Stimulated activated naive CD8-positive, alpha-beta T cell treated with anti-CD3 and anti-CD28 coated beads, Interleukin-15, Interleukin-2, amounts not matched to agents 100 ng/mL and 50 ng/mL, for 24 hours (primary cell): ENCODE results near the gene LATS2.

Experiments used
- H3K27ac Mint-ChIP-seq: one replicate; pipeline ENCODE4 v1.8.0; 2021; ENCODE audit warnings: mild to moderate bottlenecking, mixed read lengths
- H3K27me3 Mint-ChIP-seq: one replicate; pipeline ENCODE4 v1.8.0; 2021; ENCODE audit warnings: mixed read lengths
- H3K36me3 Mint-ChIP-seq: one replicate; pipeline ENCODE4 v1.8.0; 2021; ENCODE audit warnings: low read depth, mixed read lengths
- H3K4me1 Mint-ChIP-seq: one replicate; pipeline ENCODE4 v1.8.0; 2021; ENCODE audit warnings: low read depth, mixed read lengths
- H3K4me3 Mint-ChIP-seq: one replicate; pipeline ENCODE4 v1.8.0; 2021; ENCODE audit warnings: mild to moderate bottlenecking, mixed read lengths
- H3K9me3 Mint-ChIP-seq: one replicate; pipeline ENCODE4 v1.8.0; 2021; ENCODE audit warnings: mixed read lengths

LATS2 gene

DNA sequence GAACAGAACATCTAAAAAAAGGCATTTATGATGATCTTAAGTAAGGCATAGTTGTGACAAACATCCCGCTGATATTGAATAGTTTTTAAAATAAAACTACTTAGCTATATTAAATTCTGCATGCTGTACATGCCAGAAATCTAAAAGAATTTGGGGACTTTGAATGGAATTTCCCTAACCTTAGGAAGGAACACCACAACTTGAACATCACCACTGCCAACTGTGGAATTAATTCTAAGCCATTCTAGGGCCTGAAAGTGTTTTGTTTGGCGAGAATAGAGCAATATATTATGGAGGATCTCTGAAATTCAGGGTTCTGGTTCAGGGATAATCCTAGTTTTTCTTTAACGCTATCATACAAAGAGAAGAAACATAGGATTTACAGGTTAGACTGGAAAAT, 17.8 kb upstream of the LATS2 start:
- H3K36me3 Mint-ChIP-seq = no peaks in the 10 kb centered on the region
- H3K9me3 Mint-ChIP-seq = no peaks in the 10 kb centered on the region
- H3K27me3 Mint-ChIP-seq = peaks cover 17% of the 10 kb centered on the region
- H3K4me3 Mint-ChIP-seq = no peak overlapping the region
- no peak overlapping the region for H3K27ac Mint-ChIP-seq
- peaks cover 13% of the 10 kb centered on the region for H3K4me1 Mint-ChIP-seq

DNA sequence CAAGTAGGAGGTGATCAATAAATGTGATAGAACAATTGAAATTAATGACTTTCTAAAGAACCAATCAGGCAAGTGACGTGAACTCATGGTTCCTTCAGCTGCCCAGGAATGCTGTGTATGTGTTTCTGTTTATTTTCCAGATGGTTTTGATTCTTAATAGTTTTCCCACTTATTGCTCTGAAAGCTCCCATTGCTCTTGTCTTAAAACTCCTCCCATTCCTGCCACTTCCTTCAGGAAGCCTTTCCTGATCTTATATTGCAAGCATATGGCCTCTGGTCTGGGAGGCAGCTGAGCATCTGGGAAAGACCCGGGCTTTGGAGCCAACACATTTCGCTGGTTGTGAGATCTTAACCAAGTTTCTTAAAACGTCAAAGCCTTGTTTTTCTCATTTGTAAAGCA, 17.1 kb upstream of the LATS2 start:
- Mint-ChIP-seq H3K27me3 (peaks cover 17% of the 10 kb centered on the region), H3K9me3 (no peaks in the 10 kb centered on the region), H3K27ac (no peak overlapping the region)

DNA sequence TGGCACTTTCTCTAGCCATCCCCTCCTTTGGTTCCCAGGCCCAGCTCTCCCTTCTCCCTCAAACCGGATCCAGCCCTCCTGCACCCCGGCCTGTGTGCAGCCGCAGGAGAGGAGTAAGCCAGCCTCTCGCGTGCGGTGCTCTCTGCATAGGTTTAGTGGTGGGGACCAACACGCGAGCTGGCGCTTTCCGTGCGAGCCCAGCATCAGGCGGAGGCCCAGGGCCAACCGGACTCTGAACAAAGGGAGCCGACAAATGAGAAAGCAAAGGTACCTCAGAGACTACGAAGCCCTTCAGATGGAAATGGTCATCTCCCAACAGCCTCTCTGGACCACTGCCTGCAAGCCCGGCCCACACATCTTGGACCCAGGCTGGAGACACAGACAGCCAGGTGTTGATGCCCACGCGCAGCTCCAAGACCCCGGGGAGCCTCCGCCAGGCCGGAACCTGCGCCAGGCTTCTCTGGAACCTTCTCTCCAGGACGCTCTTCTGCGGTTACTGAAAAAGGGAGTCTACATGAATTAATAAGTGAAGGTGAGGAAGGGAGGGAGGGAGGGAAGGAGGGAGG, 16.5 kb upstream of the LATS2 start:
- Mint-ChIP-seq H3K36me3 (no peaks in the 10 kb centered on the region), H3K4me1 (peaks cover 17% of the 10 kb centered on the region), H3K27ac (no peak overlapping the region), H3K27me3 (peaks cover 17% of the 10 kb centered on the region), H3K4me3 (no peak overlapping the region), H3K9me3 (no peaks in the 10 kb centered on the region)

More for the DNA sequence above, 17.1 kb upstream of the LATS2 start:
- Mint-ChIP-seq H3K36me3 (no peaks in the 10 kb centered on the region), H3K4me1 (peaks cover 17% of the 10 kb centered on the region), H3K4me3 (no peak overlapping the region)

DNA sequence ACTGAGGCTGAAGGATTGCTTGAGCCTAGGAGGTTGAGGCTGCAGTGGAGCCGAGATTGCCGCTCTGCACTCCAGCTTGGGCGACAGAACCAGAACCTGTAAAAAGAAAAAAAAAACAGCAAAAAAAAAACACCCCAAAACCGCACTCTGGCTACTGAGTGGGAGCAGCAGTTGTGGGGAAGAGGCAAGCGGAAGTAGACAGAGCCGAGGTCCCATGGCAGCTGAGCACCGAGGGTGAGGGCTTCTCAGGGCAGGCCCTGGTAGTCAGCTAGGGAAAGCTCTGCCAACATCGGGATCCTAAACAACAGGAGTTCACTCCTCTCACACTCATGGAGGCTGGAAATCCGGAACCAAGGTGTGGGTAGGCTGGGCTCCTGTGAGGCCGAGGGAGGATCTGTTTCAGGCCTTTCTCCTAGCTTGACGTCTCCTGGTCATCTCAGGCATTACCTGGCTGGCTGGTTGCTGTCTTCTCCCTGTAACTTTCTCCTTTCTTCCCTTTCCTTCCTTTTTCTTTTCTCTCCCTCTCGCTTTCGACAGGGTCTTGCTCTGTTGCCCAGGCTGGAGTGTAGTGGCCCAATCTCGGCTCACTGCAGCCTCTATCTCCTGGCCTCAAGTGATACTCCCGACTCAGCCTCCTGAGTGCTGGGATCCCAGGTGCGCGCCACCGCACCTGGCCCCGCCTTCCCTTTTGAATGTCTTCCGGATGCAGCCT, 15.8 kb upstream of the LATS2 start:
- H3K9me3 Mint-ChIP-seq = no peaks in the 10 kb centered on the region
- no peaks in the 10 kb centered on the region for H3K36me3 Mint-ChIP-seq
- H3K4me1 Mint-ChIP-seq = peaks cover 17% of the 10 kb centered on the region
- H3K27ac Mint-ChIP-seq = no peak overlapping the region
- H3K4me3 Mint-ChIP-seq = no peak overlapping the region
- H3K27me3 Mint-ChIP-seq = peaks cover 17% of the 10 kb centered on the region

DNA sequence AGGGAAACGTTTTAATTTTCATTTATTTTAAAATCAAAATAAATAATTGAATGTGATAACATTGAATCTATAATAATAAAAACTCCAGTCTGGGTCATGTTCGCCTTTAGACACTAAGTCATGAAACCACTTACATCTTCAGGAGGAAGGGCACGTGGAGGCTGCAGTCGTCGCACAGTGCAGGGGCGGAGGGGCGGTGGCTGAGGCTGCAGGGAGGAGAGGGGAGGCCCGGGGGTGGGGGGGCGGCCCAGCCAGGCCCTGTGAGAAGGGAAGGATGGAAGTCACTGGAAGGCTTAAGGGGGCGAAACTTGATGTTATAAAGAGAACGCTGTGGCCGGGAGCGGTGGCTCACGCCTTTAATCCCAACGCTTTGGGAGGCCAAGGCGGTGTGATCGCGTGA, 14.9 kb upstream of the LATS2 start:
- H3K4me3 Mint-ChIP-seq = peak overlapping the region; percentile 39
- H3K36me3 Mint-ChIP-seq = no peaks in the 10 kb centered on the region
- H3K27ac Mint-ChIP-seq = no peak overlapping the region
- H3K27me3 Mint-ChIP-seq = peaks cover 17% of the 10 kb centered on the region
- H3K9me3 Mint-ChIP-seq = no peaks in the 10 kb centered on the region
- H3K4me1 Mint-ChIP-seq = peaks cover 17% of the 10 kb centered on the region

DNA sequence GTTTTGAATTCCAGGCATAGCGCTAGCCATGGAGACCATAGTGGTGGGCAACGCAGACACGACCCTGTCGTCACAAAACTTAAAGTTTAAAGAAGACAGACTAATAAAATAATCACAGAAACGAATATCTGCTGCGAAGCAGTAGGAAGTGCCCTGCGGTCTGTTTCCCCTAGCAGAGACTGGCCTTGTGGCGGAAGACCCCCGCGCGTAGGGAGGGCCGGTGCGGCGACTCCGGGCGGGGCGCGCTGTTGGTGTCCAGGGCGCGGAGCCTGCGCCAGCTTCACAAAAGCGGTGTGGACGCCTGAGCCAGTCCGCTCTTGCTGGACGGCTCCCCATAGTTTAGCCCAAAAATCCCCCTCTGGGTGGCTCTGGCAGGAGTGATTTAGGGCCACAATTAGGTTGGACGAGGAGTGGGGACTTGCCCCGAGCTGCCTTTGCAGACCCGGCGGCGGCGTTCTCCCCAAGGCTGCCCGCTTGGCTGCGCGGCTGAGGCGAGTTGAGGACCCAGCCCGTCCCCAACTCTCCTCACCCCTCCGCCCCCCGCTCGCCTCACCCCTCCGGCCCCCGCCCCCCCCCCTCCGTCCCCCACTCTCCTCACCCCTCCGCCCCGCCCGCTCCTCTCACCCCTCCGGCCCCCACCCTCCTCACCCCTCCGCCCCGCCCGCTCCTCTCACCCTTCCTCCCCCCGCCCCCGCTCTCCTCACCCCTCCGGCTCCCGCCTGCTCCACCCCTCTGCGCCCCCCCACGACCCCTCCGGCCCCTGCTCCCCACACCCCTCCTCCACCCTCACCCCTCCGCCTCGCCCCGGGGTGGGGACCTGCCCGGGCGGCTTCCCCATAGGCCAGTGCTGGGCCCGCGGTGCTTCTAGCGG, 14.2 kb upstream of the LATS2 start:
- Mint-ChIP-seq H3K4me1 (peaks cover 17% of the 10 kb centered on the region), H3K36me3 (no peaks in the 10 kb centered on the region), H3K27ac (peak overlapping the region; percentile 80), H3K9me3 (no peaks in the 10 kb centered on the region), H3K4me3 (peak overlapping the region; percentile 76), H3K27me3 (peaks cover 17% of the 10 kb centered on the region)

DNA sequence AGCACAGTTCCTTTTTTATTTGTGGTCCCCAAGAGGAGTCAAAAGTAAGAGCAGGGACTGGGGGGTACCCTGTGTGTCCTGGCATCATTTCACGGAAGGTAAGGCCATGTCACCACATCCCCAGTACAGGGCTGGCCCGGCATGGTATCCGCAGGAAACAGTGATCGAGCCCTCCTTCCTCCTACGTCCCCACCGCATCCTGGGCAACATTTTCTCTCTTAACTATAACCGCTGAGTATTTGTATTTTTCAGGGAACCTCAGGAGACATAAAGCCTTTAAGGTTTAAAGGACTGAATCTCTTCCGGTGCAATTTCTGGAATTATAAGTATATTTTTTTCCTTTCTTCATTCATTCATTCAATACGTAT, 13.6 kb upstream of the LATS2 start:
- H3K27me3 Mint-ChIP-seq = peaks cover 17% of the 10 kb centered on the region
- H3K36me3 Mint-ChIP-seq = no peaks in the 10 kb centered on the region
- no peaks in the 10 kb centered on the region for H3K9me3 Mint-ChIP-seq
- H3K4me3 Mint-ChIP-seq = peak overlapping the region; percentile 76
- peaks cover 17% of the 10 kb centered on the region for H3K4me1 Mint-ChIP-seq
- peak overlapping the region; percentile 80 for H3K27ac Mint-ChIP-seq

DNA sequence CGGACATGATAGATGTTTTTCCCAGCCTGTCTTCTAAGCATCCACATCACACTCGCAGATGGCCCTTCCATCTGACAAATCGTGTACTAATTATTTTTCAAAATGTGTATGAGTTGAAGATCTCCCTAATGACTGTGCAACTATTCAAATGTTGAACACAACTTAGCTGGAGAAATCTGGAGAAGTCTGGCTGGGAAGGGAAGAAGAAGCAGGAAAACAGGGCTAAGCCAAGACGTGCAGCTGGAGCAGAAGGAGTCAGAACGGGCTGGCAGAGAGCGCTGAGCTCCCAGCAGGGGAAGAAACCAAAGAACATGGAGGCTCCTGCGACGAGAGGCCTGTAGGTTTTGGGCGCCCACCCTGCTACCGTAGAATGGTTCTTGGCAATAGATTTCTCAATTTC, 13.2 kb upstream of the LATS2 start:
- peaks cover 17% of the 10 kb centered on the region for H3K4me1 Mint-ChIP-seq
- H3K27ac Mint-ChIP-seq = peak overlapping the region; percentile 80
- H3K36me3 Mint-ChIP-seq = no peaks in the 10 kb centered on the region
- peaks cover 17% of the 10 kb centered on the region for H3K27me3 Mint-ChIP-seq
- no peaks in the 10 kb centered on the region for H3K9me3 Mint-ChIP-seq
- peak overlapping the region; percentile 76 for H3K4me3 Mint-ChIP-seq

DNA sequence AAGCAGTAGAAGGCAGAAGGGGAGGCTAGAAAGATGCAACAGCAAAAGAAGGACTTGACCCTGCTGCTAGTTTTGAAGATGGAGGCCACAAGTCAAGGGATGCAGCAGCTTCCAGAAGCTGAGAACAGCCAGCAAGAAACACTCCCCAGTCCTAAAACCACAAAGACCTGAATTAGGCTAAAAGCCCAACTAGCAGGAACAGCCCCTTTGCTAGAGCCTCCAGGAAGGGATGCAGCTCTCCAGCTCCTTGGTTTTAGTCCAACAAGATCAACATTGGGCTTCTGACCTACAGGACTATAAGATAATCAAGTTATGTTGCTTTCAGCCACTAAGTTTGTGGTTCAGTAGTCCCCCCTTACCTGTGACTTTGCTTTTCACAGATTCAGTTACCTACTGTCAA, 10.5 kb upstream of the LATS2 start:
- H3K27me3 Mint-ChIP-seq = peaks cover 7% of the 10 kb centered on the region
- no peak overlapping the region for H3K27ac Mint-ChIP-seq
- H3K36me3 Mint-ChIP-seq = no peaks in the 10 kb centered on the region
- no peak overlapping the region for H3K4me3 Mint-ChIP-seq
- peaks cover 17% of the 10 kb centered on the region for H3K4me1 Mint-ChIP-seq
- H3K9me3 Mint-ChIP-seq = no peaks in the 10 kb centered on the region

DNA sequence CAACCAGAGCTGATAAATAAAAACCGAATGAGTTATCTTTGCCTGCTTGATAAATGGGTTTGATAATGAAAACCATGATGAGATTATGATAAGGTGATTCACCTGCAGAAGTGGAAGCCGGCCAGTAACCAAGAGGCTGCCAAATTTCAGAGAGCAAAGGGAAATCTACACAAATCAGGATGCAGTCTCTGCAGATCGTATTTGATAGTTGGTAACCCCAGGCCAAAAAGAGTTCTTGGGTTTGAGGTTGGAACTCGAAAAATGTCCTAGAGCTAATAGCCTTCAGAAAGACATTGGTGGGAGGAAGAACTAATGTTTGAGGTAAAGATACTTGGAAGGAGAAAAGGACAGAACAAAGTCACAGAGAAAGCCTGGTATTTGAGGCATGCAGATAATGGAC, 9.6 kb upstream of the LATS2 start:
- Mint-ChIP-seq H3K27ac (no peak overlapping the region), H3K9me3 (no peaks in the 10 kb centered on the region), H3K4me3 (no peak overlapping the region)

DNA sequence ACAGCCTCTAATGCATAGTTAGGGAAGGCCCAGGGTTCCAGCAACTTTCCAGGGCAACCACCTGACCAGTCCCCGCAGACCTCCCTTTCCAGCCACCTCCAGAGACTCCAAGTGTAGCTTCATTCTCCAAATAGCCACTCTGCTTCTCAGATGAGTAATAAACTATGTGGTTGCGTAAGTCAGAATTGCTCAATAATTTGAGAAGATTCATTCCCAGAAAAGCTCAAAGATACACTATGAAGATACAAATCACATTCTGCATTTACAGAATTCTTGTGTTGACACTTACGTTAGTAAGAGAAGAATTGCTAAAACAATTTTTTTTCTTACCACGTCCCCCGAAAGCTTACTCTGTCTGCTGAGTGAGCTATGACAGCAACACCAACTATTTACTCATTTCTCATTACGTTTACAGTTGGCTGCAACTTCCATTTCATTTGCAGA, 8.2 kb upstream of the LATS2 start:
- Mint-ChIP-seq H3K4me1 (peaks cover 7% of the 10 kb centered on the region), H3K27ac (no peak overlapping the region), H3K4me3 (no peak overlapping the region), H3K27me3 (peaks cover 4% of the 10 kb centered on the region), H3K36me3 (no peaks in the 10 kb centered on the region), H3K9me3 (no peaks in the 10 kb centered on the region)

More for the DNA sequence above, 9.6 kb upstream of the LATS2 start:
- peaks cover 17% of the 10 kb centered on the region for H3K4me1 Mint-ChIP-seq
- H3K36me3 Mint-ChIP-seq = no peaks in the 10 kb centered on the region
- peaks cover 7% of the 10 kb centered on the region for H3K27me3 Mint-ChIP-seq

DNA sequence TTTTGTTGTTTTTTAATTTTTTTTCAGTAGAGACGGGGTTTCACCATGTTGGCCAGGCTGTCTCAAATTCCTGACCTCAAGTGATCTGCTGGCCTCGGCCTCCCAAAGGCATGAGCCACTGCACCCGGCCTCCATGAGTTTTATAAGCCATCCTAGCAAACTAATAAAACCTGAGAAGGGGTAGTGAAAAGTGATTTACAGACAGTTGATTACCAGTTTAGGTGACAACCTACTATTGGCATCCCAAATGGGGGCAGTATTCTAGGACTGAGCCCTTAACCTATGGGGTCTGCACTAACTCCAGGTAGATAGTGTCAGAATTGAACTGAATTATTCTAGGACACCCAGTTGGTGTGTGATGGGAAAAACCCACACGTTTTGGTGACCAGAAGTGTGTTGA, 6.5 kb upstream of the LATS2 start:
- no peak overlapping the region for H3K27ac Mint-ChIP-seq
- H3K9me3 Mint-ChIP-seq = no peaks in the 10 kb centered on the region
- no peaks in the 10 kb centered on the region for H3K36me3 Mint-ChIP-seq
- no peaks in the 10 kb centered on the region for H3K4me1 Mint-ChIP-seq
- H3K4me3 Mint-ChIP-seq = no peak overlapping the region
- peaks cover 11% of the 10 kb centered on the region for H3K27me3 Mint-ChIP-seq

DNA sequence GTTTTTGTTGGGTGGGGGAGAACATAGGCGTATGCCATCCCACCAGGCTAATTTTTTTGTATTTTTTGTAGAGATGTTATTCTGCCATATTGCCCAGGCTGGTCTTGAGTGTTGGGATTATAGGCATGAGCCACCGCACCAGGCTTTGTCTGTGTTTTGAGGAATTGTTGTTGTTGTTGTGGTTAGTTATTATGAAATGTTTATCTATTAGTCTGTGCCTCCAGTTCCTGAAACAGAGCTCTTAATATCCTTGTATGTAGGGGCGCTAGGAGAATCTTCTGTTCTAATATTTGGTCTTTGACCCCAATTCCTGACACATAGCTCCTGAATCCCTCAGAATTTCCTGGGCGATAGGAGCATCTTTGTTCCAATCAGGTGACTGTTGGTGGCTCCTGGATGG, 5.6 kb upstream of the LATS2 start:
- Mint-ChIP-seq H3K27me3 (peaks cover 20% of the 10 kb centered on the region), H3K4me3 (no peak overlapping the region), H3K27ac (no peak overlapping the region), H3K4me1 (no peaks in the 10 kb centered on the region), H3K36me3 (no peaks in the 10 kb centered on the region), H3K9me3 (no peaks in the 10 kb centered on the region)

DNA sequence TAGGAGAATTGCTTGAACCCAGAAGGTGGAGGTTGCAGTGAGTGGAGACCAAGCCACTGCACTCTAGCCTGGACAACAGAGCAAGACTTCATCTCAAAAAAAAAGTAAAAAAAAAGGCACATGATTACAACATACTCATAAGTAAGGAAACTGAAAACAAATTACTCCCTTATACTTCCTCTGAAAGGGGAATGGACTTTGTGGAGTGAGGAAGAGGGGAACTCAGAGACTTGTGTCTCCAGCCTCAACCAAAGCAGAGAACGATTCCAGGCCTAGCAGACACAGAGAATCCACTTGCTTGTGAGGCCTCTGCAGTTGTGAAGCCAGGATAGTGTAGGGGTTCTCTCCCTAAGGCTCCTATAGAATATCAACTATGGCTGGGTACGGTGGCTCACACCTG, 4.3 kb upstream of the LATS2 start:
- peaks cover 25% of the 10 kb centered on the region for H3K27me3 Mint-ChIP-seq
- H3K9me3 Mint-ChIP-seq = no peaks in the 10 kb centered on the region
- no peaks in the 10 kb centered on the region for H3K36me3 Mint-ChIP-seq
- H3K4me1 Mint-ChIP-seq = peaks cover 4% of the 10 kb centered on the region
- H3K27ac Mint-ChIP-seq = no peak overlapping the region
- no peak overlapping the region for H3K4me3 Mint-ChIP-seq

DNA sequence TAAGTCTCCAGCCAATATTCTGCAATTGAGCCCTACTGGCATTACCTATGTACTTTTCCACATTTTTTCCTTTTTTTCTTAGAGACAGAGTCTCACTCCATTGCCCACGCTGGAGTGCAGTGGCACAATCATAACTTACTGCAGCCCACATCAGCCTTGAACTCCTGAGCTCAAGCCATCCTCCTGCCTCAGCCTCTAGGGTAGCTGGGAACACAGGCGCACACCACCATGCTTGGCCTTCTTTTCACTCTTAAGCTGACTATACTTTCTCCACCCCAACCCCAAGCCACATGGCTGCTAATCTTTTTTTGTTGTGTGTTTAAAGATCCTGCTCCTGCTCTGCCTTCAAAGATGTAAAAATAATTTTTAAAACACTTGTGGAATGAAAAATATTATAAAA, 1.6 kb upstream of the LATS2 start:
- H3K4me1 Mint-ChIP-seq = peaks cover 4% of the 10 kb centered on the region
- H3K27me3 Mint-ChIP-seq = peaks cover 34% of the 10 kb centered on the region
- H3K27ac Mint-ChIP-seq = peak overlapping the region; percentile 1
- no peaks in the 10 kb centered on the region for H3K36me3 Mint-ChIP-seq
- no peak overlapping the region for H3K4me3 Mint-ChIP-seq
- H3K9me3 Mint-ChIP-seq = no peaks in the 10 kb centered on the region
